ENCODE results near the gene SMG6. TPM values are rescaled to one million over a fixed set of nuclear protein-coding genes. Genes with fewer than 3 reads are reported as not detected.

SMG6 gene
- total RNA-seq, 1 donor from 2014 or later = 34.7 TPM

- TF ChIP-seq, protein P1, sequence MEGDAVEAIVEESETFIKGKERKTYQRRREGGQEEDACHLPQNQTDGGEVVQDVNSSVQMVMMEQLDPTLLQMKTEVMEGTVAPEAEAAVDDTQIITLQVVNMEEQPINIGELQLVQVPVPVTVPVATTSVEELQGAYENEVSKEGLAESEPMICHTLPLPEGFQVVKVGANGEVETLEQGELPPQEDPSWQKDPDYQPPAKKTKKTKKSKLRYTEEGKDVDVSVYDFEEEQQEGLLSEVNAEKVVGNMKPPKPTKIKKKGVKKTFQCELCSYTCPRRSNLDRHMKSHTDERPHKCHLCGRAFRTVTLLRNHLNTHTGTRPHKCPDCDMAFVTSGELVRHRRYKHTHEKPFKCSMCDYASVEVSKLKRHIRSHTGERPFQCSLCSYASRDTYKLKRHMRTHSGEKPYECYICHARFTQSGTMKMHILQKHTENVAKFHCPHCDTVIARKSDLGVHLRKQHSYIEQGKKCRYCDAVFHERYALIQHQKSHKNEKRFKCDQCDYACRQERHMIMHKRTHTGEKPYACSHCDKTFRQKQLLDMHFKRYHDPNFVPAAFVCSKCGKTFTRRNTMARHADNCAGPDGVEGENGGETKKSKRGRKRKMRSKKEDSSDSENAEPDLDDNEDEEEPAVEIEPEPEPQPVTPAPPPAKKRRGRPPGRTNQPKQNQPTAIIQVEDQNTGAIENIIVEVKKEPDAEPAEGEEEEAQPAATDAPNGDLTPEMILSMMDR (IDR thresholded peaks at IDR 0.05; ENCODE audit: insufficient read depth, low read length, poor library complexity, severe bottlenecking) = no peak
- Histone ChIP-seq H3K27me3 (ENCODE audit: control insufficient read depth, insufficient read depth, low read length) (no peaks in the 10 kb centered on the region), H3K4me3 (ENCODE audit: low read depth, low read length) (no peak overlapping the region), H3K36me3 (ENCODE audit: control insufficient read depth, insufficient read depth, low read length) (no peaks in the 10 kb centered on the region)
- DNase-seq (ENCODE audit: low read depth) = no peak
These were observed 76.4 kb downstream of the SMG6 start for GRCh38 chr17:2227025-2227699.

DNA sequence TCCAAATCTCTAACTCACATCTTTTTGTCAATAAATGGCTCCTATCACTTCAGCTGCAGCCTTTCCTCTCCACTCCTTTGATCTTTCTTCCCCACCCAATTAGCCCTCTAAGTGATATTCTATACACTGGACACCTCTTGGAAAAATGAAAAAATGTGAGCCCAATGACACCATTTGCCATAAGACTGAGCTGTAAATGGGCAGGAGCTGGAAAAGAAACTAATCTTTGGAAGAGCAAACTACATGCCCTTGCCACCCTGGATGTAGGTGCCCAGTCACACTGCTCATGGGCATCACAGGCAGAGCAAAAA is 80.0 kb downstream of the SMG6 start:
- Histone ChIP-seq H3K36me3 (ENCODE audit: control insufficient read depth, insufficient read depth, low read length) (no peaks in the 10 kb centered on the region), H3K4me3 (ENCODE audit: low read depth, low read length) (no peak overlapping the region), H3K27me3 (ENCODE audit: control insufficient read depth, insufficient read depth, low read length) (no peaks in the 10 kb centered on the region)
- TF ChIP-seq, protein P1 (IDR thresholded peaks at IDR 0.05; ENCODE audit: insufficient read depth, low read length, poor library complexity, severe bottlenecking) = no peak
- DNase-seq (ENCODE audit: low read depth) = no peak

DNA sequence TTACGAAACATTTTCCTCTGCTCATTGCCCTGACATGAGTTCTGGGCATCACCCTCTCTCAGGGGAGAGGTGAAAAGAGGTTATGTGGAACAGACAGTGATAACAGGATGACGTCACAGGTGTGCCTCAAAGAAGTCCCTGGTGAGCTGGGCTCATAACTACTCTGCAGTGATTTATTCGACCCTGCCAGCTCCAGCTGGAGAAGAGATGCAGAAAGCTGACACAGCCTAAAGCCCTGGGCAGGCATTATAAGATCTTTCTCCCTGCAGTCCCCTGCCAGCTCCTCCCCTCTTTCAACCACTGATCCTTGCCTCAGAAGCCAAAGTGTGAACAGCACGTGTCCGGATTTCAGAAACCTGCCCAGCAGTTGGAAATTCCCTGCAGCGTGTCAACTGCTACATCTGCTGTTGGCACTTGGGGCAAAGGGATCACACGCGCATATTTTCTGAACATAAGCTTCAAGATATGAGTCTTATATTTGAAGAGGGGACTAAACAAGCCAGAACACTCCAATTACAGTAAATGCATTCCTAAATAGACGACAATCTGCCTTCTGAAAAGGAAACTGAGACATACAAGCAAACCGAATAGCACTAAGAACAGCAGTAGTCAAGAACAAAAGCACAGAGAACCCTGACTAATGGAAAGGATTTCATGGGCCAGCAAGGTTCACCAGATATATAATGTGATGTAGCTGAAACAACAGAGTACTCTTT is 80.5 kb downstream of the SMG6 start:
- TF ChIP-seq, protein P1 (IDR thresholded peaks at IDR 0.05; ENCODE audit: insufficient read depth, low read length, poor library complexity, severe bottlenecking) = no peak
- H3K36me3 ChIP-seq (ENCODE audit: control insufficient read depth, insufficient read depth, low read length) = no peaks in the 10 kb centered on the region
- H3K27me3 ChIP-seq (ENCODE audit: control insufficient read depth, insufficient read depth, low read length) = no peaks in the 10 kb centered on the region
- H3K4me3 ChIP-seq (ENCODE audit: low read depth, low read length) = no peak overlapping the region
- DNase-seq (ENCODE audit: low read depth) = no peak

GRCh38 chr17:2222301-2222700 is 81.3 kb downstream of the SMG6 start:
- Histone ChIP-seq H3K4me3 (ENCODE audit: low read depth, low read length) (no peak overlapping the region), H3K27me3 (ENCODE audit: control insufficient read depth, insufficient read depth, low read length) (no peaks in the 10 kb centered on the region), H3K36me3 (ENCODE audit: control insufficient read depth, insufficient read depth, low read length) (no peaks in the 10 kb centered on the region)
- TF ChIP-seq, protein P1 (IDR thresholded peaks at IDR 0.05; ENCODE audit: insufficient read depth, low read length, poor library complexity, severe bottlenecking) = no peak
- no peak for DNase-seq (ENCODE audit: low read depth)

DNA sequence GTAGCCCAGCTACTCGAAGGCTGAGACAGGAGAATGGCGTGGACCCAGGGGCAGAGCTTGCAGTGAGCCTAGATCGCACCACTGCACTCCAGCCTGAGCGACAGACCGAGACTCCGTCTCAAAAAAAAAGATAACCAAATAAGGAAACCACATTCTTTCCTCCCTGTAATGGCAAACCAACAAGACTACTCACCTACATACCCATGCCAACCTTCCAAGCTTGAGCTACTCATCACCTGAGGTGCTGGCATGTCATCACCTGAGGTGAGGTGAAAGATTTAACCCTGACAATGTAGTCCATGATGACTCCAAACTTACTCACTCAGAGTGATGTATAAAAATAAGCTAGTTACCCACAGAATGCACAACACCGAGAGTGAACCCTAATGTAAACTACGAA is 85.2 kb downstream of the SMG6 start:
- DNase-seq (ENCODE audit: low read depth) = peak; percentile 84
- Histone ChIP-seq H3K4me3 (ENCODE audit: low read depth, low read length) (no peak overlapping the region), H3K36me3 (ENCODE audit: control insufficient read depth, insufficient read depth, low read length) (no peaks in the 10 kb centered on the region), H3K27me3 (ENCODE audit: control insufficient read depth, insufficient read depth, low read length) (no peaks in the 10 kb centered on the region)
- TF ChIP-seq, protein P1 (IDR thresholded peaks at IDR 0.05; ENCODE audit: insufficient read depth, low read length, poor library complexity, severe bottlenecking) = no peak

All from kidney epithelial cell (primary cell).